HG03342 (cell line): Measurements from ENCODE around the gene DAAM1.

ENCODE experiments used
- ATAC-seq: cut with Tn5 transposase; IDR thresholded peaks from one replicate; pipeline ENCODE4 v1.9.1; 2021; ENCODE audit warnings: mild to moderate bottlenecking, moderate library complexity; ENCODE audit not compliant: unreplicated experiment

Gene DAAM1

DNA sequence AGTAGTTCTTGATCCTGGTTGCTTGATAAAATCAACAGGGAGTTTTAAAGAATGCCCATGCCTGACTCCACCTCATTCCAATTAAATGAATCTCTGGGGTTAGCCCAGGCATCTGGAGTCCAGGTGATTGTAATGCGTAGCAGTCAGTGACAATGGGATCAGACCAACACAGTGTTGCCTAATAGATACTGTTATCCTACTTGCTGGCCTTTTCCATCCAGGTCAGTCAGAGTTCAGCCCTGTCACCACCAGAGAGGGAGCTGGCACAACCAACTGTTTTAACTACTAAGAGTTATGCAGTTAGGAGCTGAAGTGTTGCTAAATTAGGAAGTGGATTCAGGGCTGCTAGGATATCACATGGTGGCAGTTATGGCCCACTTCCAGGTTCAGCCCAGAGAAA, 169.6 kb downstream of the DAAM1 start:
- ATAC-seq = no peak

- no peak for ATAC-seq
These were observed 170.3 kb downstream of the DAAM1 start for GRCh38 chr14:59358784-59359183.

- no peak for ATAC-seq
These were observed 171.1 kb downstream of the DAAM1 start for GRCh38 chr14:59359431-59360124.

- ATAC-seq = no peak
These were observed 171.8 kb downstream of the DAAM1 start for GRCh38 chr14:59360233-59360632.

- ATAC-seq = no peak
These were observed 172.7 kb downstream of the DAAM1 start for GRCh38 chr14:59360923-59361794.

DNA sequence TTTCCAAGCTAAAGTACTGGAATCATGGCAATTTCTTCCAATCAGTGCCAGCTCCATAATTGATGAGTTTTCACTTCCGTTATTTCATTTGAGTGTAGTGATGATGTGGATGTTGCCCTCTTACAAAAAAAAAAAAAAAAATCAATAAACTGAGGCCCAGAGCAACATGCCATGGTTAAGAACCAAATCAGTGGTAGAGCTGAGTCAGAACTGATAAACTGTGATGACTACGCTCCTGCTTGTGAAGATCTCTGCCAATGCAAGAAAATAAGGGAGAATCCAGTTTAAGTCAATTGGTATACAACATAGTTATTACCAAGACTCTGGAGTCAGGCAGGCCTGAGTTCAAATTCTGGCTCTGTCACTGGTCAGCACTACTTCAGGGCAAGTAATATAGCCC, 174.0 kb downstream of the DAAM1 start:
- no peak for ATAC-seq

DNA sequence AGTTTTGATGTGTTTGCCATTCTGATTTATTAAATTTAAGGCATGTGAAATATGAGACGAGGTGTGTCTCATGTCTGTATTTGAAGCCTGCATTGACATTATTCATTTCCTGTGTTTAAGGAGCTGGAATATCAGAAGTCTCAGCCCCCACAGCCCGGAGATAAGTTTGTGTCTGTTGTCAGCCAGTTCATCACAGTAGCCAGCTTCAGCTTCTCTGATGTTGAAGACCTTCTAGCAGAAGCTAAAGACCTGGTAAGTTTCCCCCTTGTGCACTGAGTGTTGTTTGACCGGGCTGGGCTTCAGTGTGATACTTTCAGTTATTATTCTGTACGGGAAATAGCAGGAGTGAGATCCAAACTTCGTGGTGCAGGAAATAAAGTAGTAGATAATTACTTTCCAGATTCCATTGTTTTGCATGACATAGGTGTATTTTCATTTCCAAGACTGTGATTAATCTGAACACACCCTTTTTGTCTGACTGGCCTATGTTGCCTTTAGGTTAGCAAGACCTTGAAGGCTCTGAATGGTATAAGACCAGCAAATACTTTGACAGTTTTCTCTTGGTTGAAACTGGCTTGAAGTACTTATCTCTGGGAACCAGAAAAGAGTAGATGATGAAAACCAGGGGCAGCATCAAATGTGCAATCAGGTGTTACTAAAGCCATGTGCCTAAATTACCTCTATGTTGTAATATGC, 175.2 kb downstream of the DAAM1 start:
- no peak for ATAC-seq

DNA sequence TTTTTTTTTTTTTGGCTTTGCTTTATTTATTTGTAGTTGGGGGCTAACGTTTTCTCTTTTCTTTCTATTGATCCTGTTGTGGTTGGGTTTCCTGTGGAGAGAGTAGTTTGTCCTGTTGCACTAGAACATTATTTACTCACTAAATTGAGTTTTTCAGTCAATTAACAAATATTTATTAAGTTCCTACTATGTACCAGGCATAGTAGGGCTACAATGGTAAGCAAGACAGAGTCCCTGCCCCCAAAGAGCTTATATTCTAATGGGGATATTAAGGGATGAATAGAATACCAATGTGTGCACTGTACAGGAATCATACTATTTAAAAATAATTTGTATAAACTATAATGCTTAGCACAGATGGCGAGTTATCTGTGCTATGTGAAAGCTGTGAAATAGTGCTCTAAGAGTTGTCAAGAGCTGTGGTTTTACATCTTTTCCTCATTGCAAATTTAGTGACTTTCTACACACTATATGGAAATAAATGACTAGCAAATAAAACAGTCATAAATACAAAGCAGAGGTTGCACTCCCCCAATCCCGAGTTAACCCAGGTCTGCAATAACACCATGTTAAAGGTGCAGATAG, 181.8 kb downstream of the DAAM1 start:
- ATAC-seq = no peak

- ATAC-seq = no peak
These were observed 183.3 kb downstream of the DAAM1 start for GRCh38 chr14:59371771-59372170.

DNA sequence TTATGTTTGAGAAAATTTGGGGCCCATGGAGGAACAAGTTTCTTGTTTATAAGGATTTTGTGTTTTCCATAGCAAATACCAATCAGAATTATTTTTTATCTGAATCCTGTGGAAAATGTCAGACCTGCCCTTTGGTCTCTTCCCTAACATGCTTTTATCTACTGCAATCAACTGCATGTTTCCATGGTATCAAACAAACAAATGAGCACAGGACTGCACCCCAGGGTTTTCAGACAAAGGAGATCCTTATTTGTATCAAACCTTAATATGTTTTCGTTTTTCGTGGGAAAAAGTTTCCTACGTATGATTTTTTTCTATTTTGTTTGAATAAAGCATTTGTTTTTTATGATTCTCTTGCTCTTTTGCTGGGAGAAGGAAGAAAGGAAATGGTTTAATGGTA, 185.6 kb downstream of the DAAM1 start:
- ATAC-seq = no peak

GRCh38 chr14:59376686-59377085, 188.2 kb downstream of the DAAM1 start:
- ATAC-seq = no peak

DNA sequence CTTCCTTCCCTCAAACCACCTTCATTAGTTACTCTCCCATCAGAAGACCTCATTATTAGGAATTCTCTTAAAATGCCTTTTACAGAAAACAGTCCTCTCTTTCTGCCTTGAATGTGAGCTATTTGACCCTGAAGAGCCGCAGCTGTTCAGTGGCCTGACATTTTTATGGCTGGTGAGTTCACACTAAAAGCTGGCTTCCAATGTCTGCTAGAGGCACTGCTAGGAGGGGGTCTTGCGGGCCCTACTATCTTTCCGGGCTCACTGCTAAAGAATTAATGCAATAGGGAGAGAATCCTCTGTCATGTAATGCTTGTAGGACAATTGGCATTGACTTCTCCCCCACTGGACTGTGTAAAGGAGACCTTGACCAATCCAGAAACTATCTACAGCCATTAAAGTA, 189.0 kb downstream of the DAAM1 start:
- ATAC-seq = no peak

DNA sequence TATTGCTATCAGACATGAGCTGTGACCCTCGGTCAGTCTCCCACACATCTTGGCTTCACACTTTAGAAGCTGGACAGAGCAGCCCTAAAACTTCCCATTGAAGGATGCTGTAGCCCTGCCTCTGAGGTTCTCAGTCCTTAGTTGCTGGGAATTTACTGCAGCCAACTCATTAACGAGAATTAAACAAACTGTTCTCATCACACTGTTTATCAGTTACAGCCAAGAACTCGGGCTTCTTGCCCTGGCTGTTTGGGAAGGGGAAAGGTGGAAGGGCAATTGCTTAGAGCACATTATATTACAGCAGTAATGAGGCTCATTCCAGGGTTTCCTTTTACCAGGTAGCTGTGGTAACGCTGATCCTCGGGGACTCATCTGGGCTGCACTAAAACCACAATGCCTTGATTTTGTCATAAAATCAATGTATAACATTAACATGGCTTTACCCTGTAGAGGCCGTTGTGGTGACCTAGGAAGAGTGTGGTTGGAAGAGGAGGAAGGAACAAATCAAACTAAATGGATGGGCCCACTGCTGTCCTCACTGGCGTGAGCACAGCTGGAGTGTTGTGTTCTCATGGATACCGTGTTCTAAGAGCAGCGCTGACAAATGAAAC, 189.6 kb downstream of the DAAM1 start:
- no peak for ATAC-seq

GRCh38 chr14:59389936-59390335, 201.5 kb downstream of the DAAM1 start:
- ATAC-seq = no peak

- no peak for ATAC-seq
These were observed 202.9 kb downstream of the DAAM1 start for GRCh38 chr14:59391388-59391787.

- no peak for ATAC-seq
These were observed 205.8 kb downstream of the DAAM1 start for GRCh38 chr14:59394268-59394667.

DNA sequence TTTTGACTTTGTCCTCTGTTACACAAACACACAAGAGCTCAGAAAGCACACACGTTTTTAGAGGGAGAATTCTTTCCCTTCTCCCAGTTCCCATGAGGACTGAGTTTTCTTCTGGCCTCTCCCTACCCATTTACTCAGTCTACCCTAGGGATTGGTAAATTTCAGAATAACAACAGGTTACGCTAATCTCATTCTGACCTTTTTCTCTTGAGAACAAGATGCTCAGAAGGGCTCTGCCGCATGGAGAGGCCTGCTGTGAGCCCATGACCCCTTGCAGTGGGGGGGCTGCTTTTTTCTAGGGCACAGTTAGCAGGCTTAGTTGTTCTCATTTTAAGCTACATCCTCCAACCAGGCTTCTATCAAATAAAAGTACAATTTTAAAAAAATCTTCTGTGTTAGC, 207.2 kb downstream of the DAAM1 start:
- ATAC-seq = no peak

DNA sequence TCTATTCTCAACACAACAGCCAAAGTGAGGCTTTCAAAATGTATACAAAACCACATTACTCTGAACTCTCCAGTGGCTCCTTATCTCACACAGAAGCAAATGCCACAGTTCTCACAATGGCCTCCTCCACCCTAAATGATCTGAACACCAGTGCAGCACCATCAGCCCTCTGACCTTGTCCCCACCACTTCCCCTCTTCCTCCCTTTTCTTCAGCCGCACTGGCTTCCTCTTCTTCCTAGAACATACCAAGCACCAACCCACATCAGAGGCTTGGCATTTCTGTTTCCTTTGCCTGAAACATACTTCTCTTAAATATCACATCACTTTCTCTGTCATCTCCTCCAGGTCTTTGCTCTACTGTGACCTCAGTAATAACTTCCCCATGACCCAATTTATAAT, 210.4 kb downstream of the DAAM1 start:
- ATAC-seq = no peak

GRCh38 chr14:59406454-59407245, 218.2 kb downstream of the DAAM1 start:
- ATAC-seq = no peak
